Aorta (tissue), 5 donors: ENCODE results near the gene ITPK1. TPM values are rescaled to one million over a fixed set of nuclear protein-coding genes. Genes with fewer than 3 reads are reported as not detected.

Source experiments
- ATAC-seq: fragments of 200-7000 bp; cut with Tn5 transposase; one replicate; pipeline ENCODE4 v1.9.1; 2022; ENCODE audit warnings: moderate library complexity; ENCODE audit not compliant: low FRiP score
- DNase-seq, 2 donors: peaks; one replicate each; pipeline ENCODE4 v3.0.0-alpha.2; 2020
- H3K27ac ChIP-seq, 2 donors: one replicate each; pipeline ENCODE4 v1.5.1; 2013; ENCODE audit warnings: low read length in 2 of 2, mild to moderate bottlenecking in 2 of 2, moderate library complexity in 2 of 2, control low read depth in 1 of 2, inconsistent platforms in 1 of 2, low read depth in 1 of 2
- H3K27me3 ChIP-seq, 2 donors: one replicate each; pipeline ENCODE4 v1.6.1; 2013; ENCODE audit warnings: control low read depth in 1 of 2, low read length in 1 of 2, mild to moderate bottlenecking in 1 of 2, moderate library complexity in 1 of 2; ENCODE audit not compliant: insufficient read depth in 2 of 2, control insufficient read depth in 1 of 2
- H3K36me3 ChIP-seq, 2 donors: one replicate each; pipeline ENCODE4 v1.6.1; 2013; ENCODE audit warnings: control low read depth in 1 of 2, low read length in 1 of 2, mild to moderate bottlenecking in 1 of 2; ENCODE audit not compliant: insufficient read depth in 2 of 2, control insufficient read depth in 1 of 2
- H3K4me1 ChIP-seq, 2 donors: one replicate each; pipeline ENCODE4 v1.6.1; 2013; ENCODE audit warnings: low read length in 2 of 2, control low read depth in 1 of 2, mild to moderate bottlenecking in 1 of 2, moderate library complexity in 1 of 2; ENCODE audit not compliant: insufficient read depth in 2 of 2, control insufficient read depth in 1 of 2
- H3K4me3 ChIP-seq, 2 donors: one replicate each; pipeline ENCODE4 v1.5.1; 2013; ENCODE audit warnings: low read length in 2 of 2, control low read depth in 1 of 2, mild to moderate bottlenecking in 1 of 2
- H3K9me3 ChIP-seq: one replicate; pipeline ENCODE4 v1.6.1; 2013; ENCODE audit warnings: mild to moderate bottlenecking, low read length; ENCODE audit not compliant: control insufficient read depth
- WGBS, 2 donors: extraction: QIAGEN DNeasy Blood & Tissue Kit; methylation state at CpG; one replicate each; pipeline ENCODE4 v1.1.7; 2013; 5-methylcytosine and 5-hydroxymethylcytosine counted together
- intact Hi-C, 2 donors: fragments of 100-400 bp; cut with DNase I; formaldehyde crosslinking; loops; one replicate each; pipeline versions ENCODE4 v1.14.2 to v1.15.0; 2022
- polyA plus RNA-seq, 2 donors: library from polyadenylated mRNA; stranded (reverse); fragments of 200-250 nt; gene quantifications; one replicate each; pipeline ENCODE4 v1.2.3, GENCODE V29; 2013
- total RNA-seq, 2 donors: library from RNA; stranded (reverse); fragmentation: NEBNext Ultra II Directional; extraction: Animal tissue kit (Norgen Biotek cat#: 25700); gene quantifications; one replicate each; pipeline ENCODE4 v1.2.1, GENCODE V29; 2021
- donor health status: healthy with polysubstance abuse.
- donor health status: Bipolar disorder and iron deficiency.
- donor health status: DM: no; HTN: no; CAD: no.
- donor health status: DM: no; HTN: no; CAD: no.
- donor health status: DM: yes; HTN: yes; CAD: no.

ITPK1 gene
- total and polyA plus RNA-seq, 4 donors: 39.7 to 69.5 (median 54.2) TPM

DNA sequence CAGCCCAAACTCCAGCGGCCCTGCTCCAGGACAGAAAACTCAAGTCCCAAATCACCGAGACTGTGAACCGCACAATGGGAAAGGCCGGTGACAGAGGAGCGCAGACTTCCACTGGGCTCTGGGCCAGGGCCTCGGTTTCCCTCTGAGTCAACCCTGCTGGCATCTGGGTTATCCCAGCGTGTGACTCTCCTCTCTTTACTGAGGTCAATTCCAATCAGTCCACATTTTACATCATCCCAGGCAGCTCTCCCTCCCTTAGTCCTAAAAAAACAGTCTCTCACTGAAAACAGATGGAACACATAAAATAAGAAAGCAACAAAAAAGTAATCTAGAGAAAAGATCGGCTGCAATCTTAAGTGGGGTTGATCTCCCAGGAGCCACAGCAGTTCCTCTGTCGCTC lies 36.9 kb downstream of the ITPK1 start:
- H3K4me3 ChIP-seq: no peak overlapping the region
- DNase-seq: peak in 1 of 2 donors; percentile 84
- no peak overlapping the region for H3K27ac ChIP-seq
- no peaks in the 10 kb centered on the region for H3K27me3 ChIP-seq
- H3K4me1 ChIP-seq: peaks cover 0 to 2% of the 10 kb centered on the region in 2 donors
- H3K36me3 ChIP-seq: no peaks in the 10 kb centered on the region
- peak; percentile 23 for ATAC-seq
- intact Hi-C loops: no loop called here
- WGBS, 2 donors: 35 to 51% methylated on average over 9 of the region's 9 CpGs
- no peaks in the 10 kb centered on the region for H3K9me3 ChIP-seq

DNA sequence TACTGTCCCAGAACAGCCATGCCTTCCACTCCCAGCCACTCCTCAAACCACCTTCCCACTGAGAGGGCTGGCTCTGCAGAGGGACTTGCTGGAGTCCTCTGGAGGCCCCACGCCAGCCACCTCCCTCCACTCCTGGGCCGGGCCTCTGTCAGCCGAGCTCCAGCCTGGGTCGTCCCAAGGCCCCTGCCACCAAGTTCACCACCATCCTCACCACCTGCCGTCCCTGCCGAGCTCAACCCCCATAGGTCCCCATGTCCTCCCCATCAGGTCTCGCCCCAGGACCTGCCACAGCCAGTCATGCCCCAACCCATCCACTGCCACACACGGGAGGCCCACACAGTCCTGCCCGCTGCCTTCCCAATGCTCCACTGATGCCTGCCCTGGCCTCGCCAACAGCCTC lies 39.0 kb downstream of the ITPK1 start:
- no peak for ATAC-seq
- Histone ChIP-seq H3K27me3 (no peaks in the 10 kb centered on the region), H3K9me3 (no peaks in the 10 kb centered on the region), H3K4me1 (peaks cover 0 to 2% of the 10 kb centered on the region in 2 donors), H3K4me3 (no peak overlapping the region), H3K27ac (no peak overlapping the region), H3K36me3 (no peaks in the 10 kb centered on the region)
- intact Hi-C loops: no loop called here
- 90 to 95% methylated on average over 9 to 10 of the region's 10 CpGs for WGBS, 2 donors
- no peak for DNase-seq

DNA sequence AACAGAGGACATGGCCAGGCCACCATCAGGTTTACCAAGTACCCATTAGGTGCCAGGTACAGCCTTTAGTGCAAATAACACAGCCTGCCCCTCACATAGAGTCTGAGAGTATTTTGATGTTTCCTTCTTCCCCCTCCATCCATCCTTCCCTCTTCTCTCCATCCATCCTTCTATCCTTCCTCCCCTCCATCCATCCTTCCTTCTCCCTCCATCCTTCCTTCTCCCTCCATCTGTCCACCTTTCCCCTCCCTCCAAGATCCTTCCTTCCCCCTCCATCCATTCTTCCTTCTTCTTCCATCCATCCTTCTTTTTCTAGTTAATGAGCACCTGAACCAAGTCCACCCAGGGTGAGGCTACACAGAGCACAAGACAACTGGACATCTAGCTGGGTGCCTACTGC lies 39.8 kb downstream of the ITPK1 start:
- DNase-seq (no peak), ATAC-seq (no peak)
- intact Hi-C loops: no loop called here
- Histone ChIP-seq H3K36me3 (no peaks in the 10 kb centered on the region), H3K4me3 (no peak overlapping the region), H3K4me1 (no peaks in the 10 kb centered on the region), H3K9me3 (no peaks in the 10 kb centered on the region), H3K27ac (no peak overlapping the region), H3K27me3 (no peaks in the 10 kb centered on the region)

DNA sequence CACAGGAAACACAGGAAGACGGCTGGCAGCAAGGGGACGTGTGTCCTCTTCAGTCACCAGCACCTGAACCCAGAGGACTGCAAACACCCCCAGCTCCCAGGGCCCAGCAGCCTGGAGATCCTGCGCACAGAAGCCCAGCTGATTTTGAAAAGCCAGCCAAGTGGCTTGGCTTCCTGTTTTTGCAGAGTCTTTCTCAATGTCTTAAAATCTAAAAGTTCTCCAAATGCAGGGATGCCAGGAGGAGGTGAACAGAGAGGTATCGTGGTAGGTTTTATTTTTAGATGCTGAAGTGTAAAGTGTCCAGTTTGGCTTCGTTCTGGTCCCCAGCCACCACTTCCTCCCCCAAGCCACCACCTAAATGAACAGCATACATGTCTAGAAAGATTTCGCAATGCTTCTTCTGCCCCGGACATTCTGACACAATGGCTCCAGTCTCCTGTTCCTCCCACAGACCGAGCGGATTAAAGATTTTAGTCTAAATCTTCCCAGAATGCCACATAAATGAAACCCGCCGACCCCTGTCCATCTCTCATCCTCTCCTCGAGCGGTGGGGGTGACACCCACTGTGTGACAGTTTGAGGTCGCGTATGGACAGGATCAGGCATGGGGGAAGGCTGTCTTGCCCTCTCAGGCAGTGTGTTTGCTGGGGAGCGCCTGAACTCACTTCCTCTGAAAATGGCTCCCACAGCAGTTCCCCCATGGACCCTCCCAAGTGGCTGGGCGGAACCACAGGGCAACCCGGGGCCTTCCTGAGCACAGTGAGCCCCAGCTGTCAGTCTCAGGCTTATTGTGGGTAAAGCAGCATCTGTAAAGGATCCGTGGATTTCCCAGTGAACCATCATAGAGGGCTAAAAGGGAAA lies 41.6 kb downstream of the ITPK1 start:
- 80 to 81% methylated on average over 19 of the region's 19 CpGs for WGBS, 2 donors
- DNase-seq (peak in 1 of 2 donors; percentile 73), ATAC-seq (peak; percentile 46)
- Histone ChIP-seq H3K27me3 (no peaks in the 10 kb centered on the region), H3K4me1 (no peaks in the 10 kb centered on the region), H3K9me3 (no peaks in the 10 kb centered on the region), H3K27ac (no peak overlapping the region), H3K36me3 (no peaks in the 10 kb centered on the region), H3K4me3 (no peak overlapping the region)
- intact Hi-C loops: no loop called here

DNA sequence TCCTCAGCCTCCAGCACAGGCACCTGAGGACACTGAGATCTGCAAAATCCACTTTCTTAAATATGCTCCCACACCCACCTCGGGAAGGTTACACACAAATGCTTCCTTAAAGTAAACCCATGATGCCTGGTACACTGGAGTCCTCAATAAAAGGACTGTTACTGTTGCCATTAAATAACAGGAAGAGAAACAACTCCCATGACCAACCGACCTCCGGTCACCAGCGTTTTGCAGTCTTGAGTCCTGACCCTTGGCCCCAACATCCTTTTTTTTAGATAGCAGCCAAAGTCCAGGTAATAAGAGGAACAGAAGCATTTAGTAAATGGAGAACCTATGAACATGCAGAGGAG lies 42.4 kb downstream of the ITPK1 start:
- Histone ChIP-seq H3K9me3 (no peaks in the 10 kb centered on the region), H3K36me3 (no peaks in the 10 kb centered on the region), H3K4me1 (no peaks in the 10 kb centered on the region), H3K4me3 (no peak overlapping the region), H3K27ac (no peak overlapping the region), H3K27me3 (no peaks in the 10 kb centered on the region)
- intact Hi-C loops: no loop called here
- no peak for ATAC-seq
- no peak for DNase-seq
- WGBS, 2 donors: 90% methylated on average over 4 of the region's 4 CpGs

DNA sequence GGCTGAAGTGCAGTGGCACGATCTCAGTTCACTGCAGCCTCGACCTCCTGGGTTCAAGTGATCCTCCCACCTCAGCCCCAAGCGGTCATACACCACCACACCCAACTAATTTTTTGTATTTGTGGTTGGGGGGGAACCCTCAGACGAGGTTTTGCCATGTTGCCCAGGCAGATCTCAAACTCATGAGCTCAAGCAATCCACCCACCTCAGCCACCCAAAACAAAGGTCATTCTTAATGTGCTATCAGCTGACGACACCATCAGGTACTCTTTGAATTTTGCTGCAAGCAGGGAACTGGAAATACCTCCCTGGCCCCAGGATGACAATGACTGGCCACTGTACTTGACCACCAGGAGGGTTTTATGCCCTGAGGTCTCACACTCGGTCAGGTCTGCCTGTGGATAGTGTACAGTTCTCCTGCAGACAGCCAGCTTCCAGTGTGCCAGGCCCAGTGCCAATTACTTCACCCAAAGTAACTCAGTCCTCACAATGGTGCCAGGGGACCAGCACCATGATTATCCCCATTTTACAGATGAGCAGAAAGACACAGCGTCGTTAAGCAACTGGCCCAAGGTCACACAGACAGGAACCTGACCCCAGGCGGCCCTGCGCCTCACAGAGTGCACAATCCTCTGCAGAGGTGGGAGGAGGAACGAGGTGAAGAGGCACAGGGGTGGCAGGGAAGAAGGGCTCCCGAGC lies 42.9 kb downstream of the ITPK1 start:
- Histone ChIP-seq H3K27ac (no peak overlapping the region), H3K9me3 (no peaks in the 10 kb centered on the region), H3K36me3 (no peaks in the 10 kb centered on the region), H3K4me3 (no peak overlapping the region), H3K27me3 (no peaks in the 10 kb centered on the region), H3K4me1 (no peaks in the 10 kb centered on the region)
- WGBS, 2 donors: 84 to 87% methylated on average over 12 of the region's 12 CpGs
- no peak for ATAC-seq
- intact Hi-C loops: no loop called here
- DNase-seq: no peak

DNA sequence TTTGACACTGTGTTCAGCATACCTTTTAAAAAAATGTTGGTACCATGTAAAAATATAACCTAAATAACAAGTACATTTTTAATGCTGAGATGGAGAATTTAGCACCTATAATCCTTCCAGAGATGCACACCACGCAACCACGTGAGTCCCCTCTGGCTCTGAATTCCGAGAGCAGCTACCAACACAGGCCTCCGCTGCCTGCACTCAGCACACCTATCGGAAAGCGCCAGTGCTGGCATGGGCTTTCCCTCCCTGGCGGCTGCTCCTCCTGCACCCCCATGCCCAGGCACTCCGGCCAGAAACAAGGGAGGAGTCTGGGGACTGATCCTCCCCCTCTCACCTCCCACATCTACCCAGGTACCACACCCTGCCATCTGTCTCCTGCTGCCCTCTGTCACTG lies 47.0 kb downstream of the ITPK1 start:
- Histone ChIP-seq H3K27ac (no peak overlapping the region), H3K9me3 (no peaks in the 10 kb centered on the region), H3K27me3 (no peaks in the 10 kb centered on the region), H3K36me3 (no peaks in the 10 kb centered on the region), H3K4me3 (no peak overlapping the region), H3K4me1 (no peaks in the 10 kb centered on the region)
- ATAC-seq (no peak), DNase-seq (no peak)
- WGBS, 2 donors: 81% methylated on average over 8 of the region's 8 CpGs
- intact Hi-C loops: no loop called here

DNA sequence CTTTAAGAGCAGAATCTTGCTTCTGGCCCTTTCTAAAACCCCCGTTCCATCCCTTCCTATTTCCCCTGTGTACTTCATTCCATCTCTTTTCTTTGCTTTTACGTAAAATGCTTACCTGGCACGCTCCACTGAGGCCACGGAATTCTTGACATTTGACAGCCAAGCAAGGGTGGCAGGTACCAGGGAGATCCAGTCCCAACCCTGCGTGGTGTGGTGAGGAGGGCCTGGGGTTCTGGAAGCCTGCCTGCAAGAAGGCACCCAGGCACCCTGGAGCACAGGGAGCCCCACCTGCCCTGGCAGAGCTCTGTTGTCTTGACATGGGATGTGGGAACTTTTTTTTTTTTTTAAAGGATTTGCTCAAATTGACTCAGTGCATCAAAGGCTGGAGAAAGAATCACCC lies 48.6 kb downstream of the ITPK1 start:
- Histone ChIP-seq H3K4me3 (no peak overlapping the region), H3K9me3 (no peaks in the 10 kb centered on the region), H3K27ac (peak overlapping the region in 1 of 2 donors; percentile 20), H3K27me3 (no peaks in the 10 kb centered on the region), H3K4me1 (no peaks in the 10 kb centered on the region), H3K36me3 (no peaks in the 10 kb centered on the region)
- no peak for DNase-seq
- WGBS, 2 donors: 48 to 57% methylated on average over 5 of the region's 5 CpGs
- ATAC-seq: no peak
- intact Hi-C loops: no loop called here

DNA sequence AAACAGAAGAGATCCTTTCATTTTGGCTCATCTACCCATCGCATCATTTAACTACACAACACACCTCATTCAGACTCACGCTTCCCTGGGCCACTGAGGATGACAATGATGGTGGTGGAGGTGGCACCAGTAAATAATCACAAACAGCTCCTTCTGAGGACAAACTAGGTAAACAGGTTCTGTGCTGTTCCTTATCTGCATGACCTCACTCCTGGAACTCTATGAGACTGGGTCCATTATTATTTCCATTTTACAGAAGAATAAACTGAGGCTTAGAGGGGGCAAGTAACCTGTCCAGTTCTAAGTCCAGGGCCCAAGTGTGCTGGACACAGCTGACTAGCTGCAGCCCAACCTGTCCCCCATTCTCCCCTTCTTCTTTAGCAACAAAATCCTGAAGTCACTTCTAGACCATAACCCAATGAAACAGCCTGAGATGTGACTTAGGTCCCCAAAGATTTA lies 50.4 kb downstream of the ITPK1 start:
- Histone ChIP-seq H3K4me1 (no peaks in the 10 kb centered on the region), H3K27me3 (no peaks in the 10 kb centered on the region), H3K36me3 (no peaks in the 10 kb centered on the region), H3K27ac (no peak overlapping the region), H3K9me3 (no peaks in the 10 kb centered on the region), H3K4me3 (no peak overlapping the region)
- 85 to 86% methylated on average over 2 of the region's 2 CpGs for WGBS, 2 donors
- intact Hi-C loops: no loop called here
- DNase-seq: no peak
- ATAC-seq: no peak
